Fibroblast of the aortic adventitia (primary cell): ENCODE data around the gene DAZ3. TPM values are rescaled to one million over a fixed set of nuclear protein-coding genes. Genes with fewer than 3 reads are reported as not detected.
"Not testable (repeated sequence)": the region's sequence is repeated elsewhere in the genome, so short reads cannot be mapped to it uniquely, and the experiment has no call there.

Experiments
- DNase-seq: peaks from one replicate; pipeline ENCODE4 v3.0.0-alpha.2; 2010; ENCODE audit warnings: low read depth
- H3K4me3 ChIP-seq: 2 replicates; pipeline ENCODE4 v1.5.1; 2011; ENCODE audit warnings: low read depth, mild to moderate bottlenecking, control low read depth, low read length, moderate library complexity
- total RNA-seq: library from RNA; depleted of rRNA; stranded (reverse); fragments of >200 nt; gene quantifications from 2 replicates; pipeline ENCODE4 v1.2.3, GENCODE V29; 2012; ENCODE audit warnings: low replicate concordance

DAZ3 gene, protein sequence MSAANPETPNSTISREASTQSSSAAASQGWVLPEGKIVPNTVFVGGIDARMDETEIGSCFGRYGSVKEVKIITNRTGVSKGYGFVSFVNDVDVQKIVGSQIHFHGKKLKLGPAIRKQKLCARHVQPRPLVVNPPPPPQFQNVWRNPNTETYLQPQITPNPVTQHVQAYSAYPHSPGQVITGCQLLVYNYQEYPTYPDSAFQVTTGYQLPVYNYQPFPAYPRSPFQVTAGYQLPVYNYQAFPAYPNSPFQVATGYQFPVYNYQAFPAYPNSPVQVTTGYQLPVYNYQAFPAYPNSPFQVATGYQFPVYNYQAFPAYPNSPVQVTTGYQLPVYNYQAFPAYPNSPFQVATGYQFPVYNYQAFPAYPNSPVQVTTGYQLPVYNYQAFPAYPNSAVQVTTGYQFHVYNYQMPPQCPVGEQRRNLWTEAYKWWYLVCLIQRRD
- not detected in 2 replicates for total RNA-seq

DNA sequence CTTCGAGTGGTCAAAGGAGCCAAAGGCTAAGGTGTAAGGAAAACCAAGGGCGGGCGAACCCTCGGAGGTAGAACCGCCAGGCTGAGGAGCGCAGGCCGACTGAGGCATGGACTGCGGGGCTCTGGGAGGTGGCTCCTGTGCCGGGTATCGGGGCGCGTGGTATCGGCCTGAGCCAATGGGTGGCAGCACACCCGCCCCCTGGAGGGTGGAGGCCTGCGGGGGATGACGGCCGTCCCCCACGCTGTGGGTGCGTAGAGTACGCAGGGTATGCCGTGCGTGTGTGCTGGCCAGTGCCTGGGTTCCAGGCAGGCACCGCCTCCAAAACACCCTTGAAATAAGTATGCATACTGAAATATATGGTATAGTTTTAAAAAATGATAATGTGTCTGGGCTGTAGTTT, at the start of gene DAZ3:
Gene DAZ3, minus strand, starts transcription at position 101 of the 400 bp plus-strand sequence. CDS start 208 bp downstream, outside the sequence.
- DNase-seq, H3K4me3 ChIP-seq: not testable (repeated sequence)

DNA sequence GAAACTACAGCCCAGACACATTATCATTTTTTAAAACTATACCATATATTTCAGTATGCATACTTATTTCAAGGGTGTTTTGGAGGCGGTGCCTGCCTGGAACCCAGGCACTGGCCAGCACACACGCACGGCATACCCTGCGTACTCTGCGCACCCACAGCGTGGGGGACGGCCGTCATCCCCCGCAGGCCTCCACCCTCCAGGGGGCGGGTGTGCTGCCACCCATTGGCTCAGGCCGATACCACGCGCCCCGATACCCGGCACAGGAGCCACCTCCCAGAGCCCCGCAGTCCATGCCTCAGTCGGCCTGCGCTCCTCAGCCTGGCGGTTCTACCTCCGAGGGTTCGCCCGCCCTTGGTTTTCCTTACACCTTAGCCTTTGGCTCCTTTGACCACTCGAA, 20.4 kb upstream of the DAZ3 start, which contains the start of gene DAZ4:
Gene DAZ4, plus strand, starts transcription at position 301 of the 400 bp plus-strand sequence. CDS start 208 bp downstream, outside the sequence.
- H3K4me3 ChIP-seq, DNase-seq: not testable (repeated sequence)

DNA sequence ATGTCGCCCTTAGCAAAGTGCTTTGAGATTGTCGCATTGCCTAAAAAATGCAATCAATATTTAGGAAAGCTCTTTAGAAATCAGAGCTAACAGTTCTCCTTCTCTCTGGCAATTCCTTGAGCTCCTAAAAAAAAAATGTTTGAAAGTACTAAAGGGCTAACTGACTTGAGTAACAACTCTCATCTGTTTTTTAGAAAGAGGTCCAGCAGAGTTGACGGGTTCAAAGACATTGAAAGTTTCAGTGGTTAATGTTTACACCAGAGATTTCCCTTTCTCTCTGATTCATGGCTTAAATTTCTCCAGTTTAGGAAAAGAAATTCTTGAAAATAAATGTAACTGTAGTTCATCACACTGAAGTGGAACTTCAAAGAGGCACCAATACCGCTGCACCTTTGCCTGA, 11.9 kb upstream of the DAZ3 start:
- H3K4me3 ChIP-seq, DNase-seq: not testable (repeated sequence)

DNA sequence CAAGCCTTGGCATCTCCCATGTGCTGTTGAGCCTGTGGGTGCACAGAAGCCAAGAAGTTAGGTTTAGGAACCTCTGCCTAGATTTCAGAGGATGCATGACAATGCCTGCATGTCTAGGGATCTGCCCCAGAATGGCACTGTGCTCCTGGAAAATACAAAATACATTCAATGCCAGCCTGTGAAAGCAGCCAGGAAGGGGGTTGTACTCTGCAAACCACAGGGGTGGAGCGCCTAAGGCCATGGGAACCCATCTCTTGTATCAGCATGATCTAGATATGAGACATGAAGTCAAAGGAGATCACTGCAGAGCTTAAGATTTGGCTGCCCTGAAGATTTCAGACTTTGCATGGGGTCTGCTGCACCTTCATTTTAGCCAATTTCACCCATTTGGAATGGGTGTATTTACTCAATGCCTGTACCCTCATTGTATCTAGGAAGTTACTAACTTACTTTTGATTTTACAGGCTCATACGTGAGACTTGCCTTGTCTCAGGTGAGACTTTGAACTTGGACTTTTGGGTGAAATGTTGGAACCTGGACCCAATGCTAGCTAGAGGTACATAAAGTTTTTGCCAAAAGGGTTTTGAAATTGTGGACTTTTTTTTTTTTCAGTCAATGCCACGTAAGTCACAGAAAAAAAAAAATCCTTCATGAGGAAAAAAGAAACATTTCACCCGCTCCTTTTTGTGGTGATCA, 11.1 kb upstream of the DAZ3 start:
- H3K4me3 ChIP-seq, DNase-seq: not testable (repeated sequence)

DNA sequence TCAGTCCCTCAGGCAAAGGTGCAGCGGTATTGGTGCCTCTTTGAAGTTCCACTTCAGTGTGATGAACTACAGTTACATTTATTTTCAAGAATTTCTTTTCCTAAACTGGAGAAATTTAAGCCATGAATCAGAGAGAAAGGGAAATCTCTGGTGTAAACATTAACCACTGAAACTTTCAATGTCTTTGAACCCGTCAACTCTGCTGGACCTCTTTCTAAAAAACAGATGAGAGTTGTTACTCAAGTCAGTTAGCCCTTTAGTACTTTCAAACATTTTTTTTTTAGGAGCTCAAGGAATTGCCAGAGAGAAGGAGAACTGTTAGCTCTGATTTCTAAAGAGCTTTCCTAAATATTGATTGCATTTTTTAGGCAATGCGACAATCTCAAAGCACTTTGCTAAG, 8.6 kb upstream of the DAZ3 start:
- DNase-seq, H3K4me3 ChIP-seq: not testable (repeated sequence)

Other genes starting within 250 kb of the DAZ3 start
- gene BPY2B, start 195.4 kb downstream of the DAZ3 start, total RNA-seq, result not detected in 2 replicates
- not detected in 2 replicates for gene DAZ4, start 20.5 kb upstream of the DAZ3 start, total RNA-seq
- not detected in 2 replicates for gene BPY2C, start 238.7 kb upstream of the DAZ3 start, total RNA-seq